T-cell (primary cell): ENCODE measurements around the gene ZNF239. TPM values are rescaled to one million over a fixed set of nuclear protein-coding genes. Genes with fewer than 3 reads are reported as not detected.
"Not testable (repeated sequence)": the region's sequence is repeated elsewhere in the genome, so short reads cannot be mapped to it uniquely, and the experiment has no call there.

Source experiments
- ATAC-seq, 4 experiments: fragments of 200-7000 bp in 3 of 4; fragments of 150-1000 bp in 1 of 4; cut with Tn5 transposase; replicated peaks in 1 of 4; 1 replicate in 3 of 4; 2 replicates in 1 of 4; pipeline ENCODE4 v1.10.0; 2021; ENCODE audit warnings: moderate library complexity in 3 of 4, mild to moderate bottlenecking in 2 of 4, moderate number of reproducible peaks in 1 of 4
- CTCF ChIA-PET, 2 donors: fragments of 300-600 bp; sonication (Branson Sonifier 250); formaldehyde crosslinking; loops; one replicate each; lab custom pipeline; 2022; ENCODE audit warnings: antibody characterized with exemption in 2 of 2; lab: Charles Lee
- POLR2A ChIA-PET, 2 donors: fragments of 300-600 bp; sonication (Branson Sonifier 250); formaldehyde crosslinking; loops; one replicate each; lab custom pipeline; 2022; ENCODE audit warnings: antibody characterized with exemption in 2 of 2; lab: Charles Lee
- DNase-seq, 35 experiments: peaks; one replicate each; pipeline versions ENCODE4 v3.0.0 to v3.0.0-alpha.2; 2013 to 2023
- H3K27ac ChIP-seq: one replicate; pipeline ENCODE4 v1.5.1; 2013; ENCODE audit warnings: low read length
- H3K27me3 ChIP-seq, 2 experiments: replicated peaks in 1 of 2; 1 replicate in 1 of 2; 2 replicates in 1 of 2; pipeline versions ENCODE4 v1.6.1 to v1.7.0; 2013; ENCODE audit warnings: low read length in 1 of 2, mixed read lengths in 1 of 2; ENCODE audit not compliant: control insufficient read depth in 2 of 2, insufficient read depth in 2 of 2; ENCODE audit errors: extremely low read depth in 1 of 2
- H3K36me3 ChIP-seq, 2 donors: 1 replicate in 1 of 2; 2 replicates in 1 of 2; pipeline versions ENCODE4 v1.6.1 to v1.7.0; 2013; ENCODE audit warnings: low read length in 1 of 2; ENCODE audit not compliant: control insufficient read depth in 2 of 2, insufficient read depth in 1 of 2; ENCODE audit errors: extremely low read depth in 1 of 2
- H3K4me1 ChIP-seq, 2 experiments: 1 replicate in 1 of 2; 2 replicates in 1 of 2; pipeline versions ENCODE4 v1.6.1 to v1.7.0; 2013; ENCODE audit warnings: low read length in 2 of 2, mixed read lengths in 1 of 2; ENCODE audit not compliant: insufficient read depth in 2 of 2, control insufficient read depth in 1 of 2; ENCODE audit errors: extremely low read depth in 1 of 2
- H3K4me3 ChIP-seq, 2 donors: 1 replicate in 1 of 2; 2 replicates in 1 of 2; pipeline versions ENCODE4 v1.5.1 to v1.7.0; 2013; ENCODE audit warnings: mild to moderate bottlenecking in 2 of 2, low read length in 1 of 2, moderate library complexity in 1 of 2; ENCODE audit not compliant: control insufficient read depth in 1 of 2; ENCODE audit errors: extremely low read depth in 1 of 2
- H3K9me3 ChIP-seq: 2 replicates; pipeline ENCODE4 v1.7.0; 2013
- H3K27ac Mint-ChIP-seq, 2 donors: one replicate each; pipeline ENCODE4 v1.8.0; 2020 to 2021; ENCODE audit warnings: mild to moderate bottlenecking in 2 of 2, mixed read lengths in 2 of 2
- H3K27me3 Mint-ChIP-seq, 2 donors: one replicate each; pipeline ENCODE4 v1.8.0; 2021 to 2022; ENCODE audit warnings: mixed read lengths in 2 of 2
- H3K36me3 Mint-ChIP-seq: one replicate; pipeline ENCODE4 v1.8.0; 2021; ENCODE audit warnings: mixed read lengths
- H3K4me1 Mint-ChIP-seq, 3 donors: one replicate each; pipeline ENCODE4 v1.8.0; 2020 to 2022; ENCODE audit warnings: mixed read lengths in 3 of 3, mild to moderate bottlenecking in 1 of 3
- H3K4me3 Mint-ChIP-seq, 3 donors: one replicate each; pipeline ENCODE4 v1.8.0; 2020 to 2022; ENCODE audit warnings: mild to moderate bottlenecking in 3 of 3, mixed read lengths in 3 of 3, moderate library complexity in 3 of 3
- H3K9me3 Mint-ChIP-seq, 3 donors: one replicate each; pipeline ENCODE4 v1.8.0; 2020 to 2022; ENCODE audit warnings: mixed read lengths in 3 of 3
- WGBS: methylation state at CpG from one replicate; pipeline ENCODE4 v1.1.5; 2013; ENCODE audit warnings: missing lambda C conversion rate; ENCODE audit not compliant: insufficient coverage; 5-methylcytosine and 5-hydroxymethylcytosine counted together
- total RNA-seq, 35 experiments: library from RNA in 6 of 35; stranded (reverse) in 6 of 35; fragments of 120-200 nt in 1 of 35; gene quantifications; one replicate each; pipeline versions ENCODE4 v1.2.1 to v1.2.4 and lab custom pipeline; 2013 to 2026

The ZNF239 gene
- total RNA-seq, 5 donors from 2014 or later (not counting 1 experiment from before 2014, with no cell fraction given) = 1.6 to 6.4 (median 4.9) TPM

DNA sequence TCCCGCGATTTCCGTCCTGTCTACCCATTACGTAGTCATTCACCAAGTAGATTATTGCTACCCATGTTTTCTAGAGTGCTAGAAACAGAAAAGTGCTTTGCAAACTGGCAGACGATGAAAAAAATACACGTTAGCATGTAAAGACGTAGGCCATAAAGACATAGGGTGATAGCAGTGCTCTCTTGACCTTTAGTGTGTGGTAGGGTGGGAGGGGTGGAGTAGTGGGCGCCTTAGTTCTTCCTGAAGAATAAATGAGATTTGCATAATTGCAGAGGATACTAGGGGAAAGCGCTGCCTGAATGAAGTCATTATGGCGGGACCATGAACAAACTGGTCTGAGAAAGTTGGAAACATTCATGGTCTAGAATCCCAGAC lies 32.8 kb upstream of the ZNF239 start:
- Histone ChIP-seq H3K4me1 (peaks cover 5 to 21% of the 10 kb centered on the region in 2 experiments), H3K27ac (no peak overlapping the region), H3K4me3 (peak overlapping the region; percentile 76 to 81), H3K27me3 (no peaks in the 10 kb centered on the region), H3K9me3 (no peaks in the 10 kb centered on the region), H3K36me3 (peaks cover 0 to 10% of the 10 kb centered on the region in 2 donors)
- no peak for DNase-seq
- peaks cover 33 to 42% (median 39%) of the 10 kb centered on the region in 3 donors for H3K4me1 Mint-ChIP-seq
- peaks cover 0 to 2% (median 0%) of the 10 kb centered on the region in 3 donors for H3K9me3 Mint-ChIP-seq
- H3K27me3 Mint-ChIP-seq = no peaks in the 10 kb centered on the region
- peaks cover 40% of the 10 kb centered on the region for H3K36me3 Mint-ChIP-seq
- peak overlapping the region; percentile 36 to 66 for H3K27ac Mint-ChIP-seq
- POLR2A ChIA-PET = interaction anchor here in 1 of 2 donors (0.5 kb wide), 1 partner anchor 436 kb away, joined by 7 read pairs; no protein-coding TSS in a partner anchor
- ATAC-seq = no peak
- peak overlapping the region; percentile 82 to 85 (median 84) for H3K4me3 Mint-ChIP-seq
- WGBS = 93% methylated on average over 10 of the region's 10 CpGs
- CTCF ChIA-PET = interaction anchor here in 1 of 2 donors (1.2 kb wide), 1 partner anchor 83 kb away, joined by 3 read pairs; no protein-coding TSS in a partner anchor

DNA sequence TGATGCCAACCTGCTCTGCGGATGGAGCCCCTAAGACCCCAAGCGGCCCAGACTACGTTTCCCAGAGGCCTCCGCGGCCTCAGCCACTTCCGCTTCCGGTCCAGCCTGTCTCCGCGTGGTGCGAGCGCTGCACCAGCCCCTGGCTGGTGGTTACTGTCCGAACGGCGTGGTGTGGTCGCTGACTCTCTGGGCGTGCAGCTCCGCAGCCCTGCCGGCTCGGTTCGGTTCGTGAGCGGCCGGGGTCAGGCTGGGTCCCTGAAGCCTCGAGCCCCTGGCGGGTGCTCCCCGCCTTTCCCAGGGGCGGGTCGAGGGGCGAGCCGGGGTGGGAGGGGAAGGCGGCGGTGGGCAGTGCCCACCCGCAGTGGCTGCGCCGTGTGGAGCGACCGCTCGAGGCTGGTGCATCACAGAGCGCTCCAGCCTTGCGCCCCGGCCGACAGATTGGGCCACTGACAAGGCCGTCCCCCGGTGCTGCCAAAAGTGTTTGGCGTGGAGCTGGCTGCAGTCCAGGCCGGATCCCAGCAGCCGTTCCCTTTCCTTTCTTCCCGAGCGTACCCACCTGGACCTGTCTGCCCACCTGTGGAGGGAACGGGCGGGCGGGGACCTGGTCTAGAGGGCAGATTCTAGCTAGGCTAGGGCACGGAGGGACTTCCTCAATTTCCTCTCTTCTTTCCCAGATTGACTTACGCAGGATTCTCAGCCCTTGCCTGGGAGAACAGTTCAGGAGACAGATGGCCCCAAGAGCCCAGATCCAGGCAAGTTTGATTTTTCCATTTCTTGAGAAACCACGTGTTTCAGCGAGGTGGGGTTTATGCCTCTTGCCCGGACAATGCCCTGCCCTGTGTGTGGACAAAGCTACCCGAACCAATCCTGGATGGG lies 32.1 kb upstream of the ZNF239 start, which contains the start of gene ZNF485:
Gene ZNF485 (plus strand): TSS at position 116 of the 876 bp plus-strand sequence. CDS start 613 bp downstream, at position 729.
- H3K4me3 Mint-ChIP-seq = peak within 1 kb of the TSS; percentile 82 to 85 (median 84)

DNA sequence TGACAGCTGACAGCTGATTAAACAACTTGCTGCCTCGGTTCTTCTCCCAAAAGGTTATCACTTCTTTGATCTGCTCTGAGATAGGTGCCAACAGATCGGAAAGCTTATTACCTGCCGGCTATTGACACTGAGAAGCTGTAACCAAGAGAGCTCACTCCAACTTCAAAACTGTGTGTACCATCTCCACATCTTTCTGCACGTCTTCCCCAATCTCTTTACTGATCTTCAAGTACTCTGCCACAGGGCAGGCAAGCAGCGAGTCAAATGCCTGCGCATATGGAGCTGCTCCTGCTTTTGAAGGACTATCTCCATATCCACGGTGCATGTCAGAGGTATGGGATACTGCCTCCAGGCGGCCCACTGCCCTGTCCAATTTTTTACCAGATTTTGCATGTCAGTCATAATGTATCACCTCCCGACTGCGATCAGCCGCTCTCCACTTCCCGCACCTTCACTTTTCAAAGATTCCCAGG lies 31.5 kb upstream of the ZNF239 start:
- H3K27me3 Mint-ChIP-seq = no peaks in the 10 kb centered on the region
- CTCF ChIA-PET = no interaction called here
- no peaks in the 10 kb centered on the region for H3K9me3 Mint-ChIP-seq
- POLR2A ChIA-PET = no interaction called here
- H3K27me3 ChIP-seq = no peaks in the 10 kb centered on the region
- H3K4me3 Mint-ChIP-seq = peak overlapping the region; percentile 82 to 85 (median 84)
- H3K4me3 ChIP-seq = peak overlapping the region; percentile 76 to 81
- H3K27ac Mint-ChIP-seq = peak overlapping the region; percentile 63 to 86
- no peaks in the 10 kb centered on the region for H3K9me3 ChIP-seq
- ATAC-seq = peak in 3 of 4 experiments; percentile 22 to 26 (median 25)
- H3K36me3 Mint-ChIP-seq = peaks cover 29% of the 10 kb centered on the region
- H3K4me1 ChIP-seq = peaks cover 5 to 21% of the 10 kb centered on the region in 2 experiments
- DNase-seq = peak in 1 of 35 experiments; percentile 3
- H3K36me3 ChIP-seq = peaks cover 0 to 3% of the 10 kb centered on the region in 2 donors
- H3K4me1 Mint-ChIP-seq = peaks cover 33 to 42% (median 39%) of the 10 kb centered on the region in 3 donors
- 65% methylated on average over 11 of the region's 12 CpGs for WGBS
- peak overlapping the region; percentile 31 for H3K27ac ChIP-seq

More for the DNA sequence above, 32.1 kb upstream of the ZNF239 start, which contains the start of gene ZNF485:
- POLR2A ChIA-PET = interaction anchor here in 1 of 2 donors (0.5 kb wide), 1 partner anchor 435 kb away, joined by 7 read pairs; no protein-coding TSS in a partner anchor
- Mint-ChIP-seq H3K27me3 (no peaks in the 10 kb centered on the region), H3K27ac (peak within 1 kb of the TSS; percentile 63 to 86), H3K9me3 (no peaks in the 10 kb centered on the region), H3K36me3 (peaks cover 34% of the 10 kb centered on the region), H3K4me1 (peaks cover 33 to 42% (median 39%) of the 10 kb centered on the region in 3 donors)
- ATAC-seq (peak; percentile 87 to 97 (median 94)), DNase-seq (peak in 34 of 35 experiments; percentile 24 to 70 (median 52))
- Histone ChIP-seq H3K4me1 (peaks cover 5 to 21% of the 10 kb centered on the region in 2 experiments), H3K4me3 (peak within 1 kb of the TSS; percentile 76 to 81), H3K36me3 (peaks cover 0 to 9% of the 10 kb centered on the region in 2 donors), H3K9me3 (no peaks in the 10 kb centered on the region), H3K27ac (peak within 1 kb of the TSS; percentile 31), H3K27me3 (no peaks in the 10 kb centered on the region)
- CTCF ChIA-PET = interaction anchor here in 1 of 2 donors (1.2 kb wide), 1 partner anchor 84 kb away, joined by 3 read pairs; no protein-coding TSS in a partner anchor
- WGBS = 7% methylated on average over 52 of the region's 58 CpGs

- POLR2A ChIA-PET, DNase-seq, CTCF ChIA-PET, H3K4me3 Mint-ChIP-seq, H3K27ac ChIP-seq, H3K27ac Mint-ChIP-seq, H3K9me3 Mint-ChIP-seq, H3K36me3 ChIP-seq, H3K27me3 Mint-ChIP-seq, H3K9me3 ChIP-seq, ATAC-seq, H3K4me3 ChIP-seq, H3K27me3 ChIP-seq, H3K36me3 Mint-ChIP-seq: not testable (repeated sequence)
- WGBS = 93% methylated on average over 2 of the region's 6 CpGs
- peaks cover 12 to 16% (median 14%) of the 10 kb centered on the region in 3 donors for H3K4me1 Mint-ChIP-seq
- peaks cover under 1 to 14% of the 10 kb centered on the region in 2 experiments for H3K4me1 ChIP-seq
Observed at GRCh38 chr10:43601576-43601975, 27.2 kb upstream of the ZNF239 start.

- H3K9me3 ChIP-seq = no peaks in the 10 kb centered on the region
- peaks cover 17 to 29% of the 10 kb centered on the region in 2 experiments for H3K4me1 ChIP-seq
- Mint-ChIP-seq H3K4me1 (peaks cover 27 to 31% (median 29%) of the 10 kb centered on the region in 3 donors), H3K36me3 (no peaks in the 10 kb centered on the region), H3K9me3 (no peaks in the 10 kb centered on the region), H3K27me3 (no peaks in the 10 kb centered on the region), H3K4me3 (no peak overlapping the region), H3K27ac (peak overlapping the region in 1 of 2 donors; percentile 15)
- no peak overlapping the region for H3K27ac ChIP-seq
- no CpG with 5 or more reads among the region's 2 CpGs for WGBS
- no peak overlapping the region for H3K4me3 ChIP-seq
- no peaks in the 10 kb centered on the region for H3K27me3 ChIP-seq
- no peak for DNase-seq
- ChIA-PET POLR2A (no interaction called here), CTCF (interaction anchor here in 1 of 2 donors (0.6 kb wide), 1 partner anchor 20 kb away, joined by 3 read pairs; no protein-coding TSS in a partner anchor)
- ATAC-seq = no peak
- H3K36me3 ChIP-seq = no peaks in the 10 kb centered on the region
Observed at GRCh38 chr10:43599333-43599732, 24.9 kb upstream of the ZNF239 start.

DNA sequence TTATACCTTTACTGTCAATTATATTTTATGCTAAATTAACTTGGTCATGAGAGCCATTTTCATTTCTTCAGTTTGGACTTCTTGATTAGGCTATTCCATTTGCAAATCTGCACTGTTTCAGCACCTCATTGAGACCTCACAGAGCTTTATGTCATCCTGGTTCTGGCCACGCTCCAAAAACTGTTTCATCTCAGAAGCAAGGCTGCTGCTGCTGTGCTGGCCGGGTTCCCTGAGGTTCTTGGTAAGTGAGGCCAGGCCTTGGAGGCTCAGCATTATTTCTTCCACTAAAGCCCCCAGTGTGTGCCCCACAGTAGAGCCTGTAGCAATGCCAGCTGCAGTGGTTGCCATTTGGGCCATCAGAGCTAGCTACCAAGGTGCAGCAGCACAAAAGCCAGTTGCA lies 24.0 kb upstream of the ZNF239 start:
- ATAC-seq (no peak), DNase-seq (no peak)
- H3K4me3 ChIP-seq = no peak overlapping the region
- no peaks in the 10 kb centered on the region for H3K36me3 ChIP-seq
- no peaks in the 10 kb centered on the region for H3K27me3 ChIP-seq
- peaks cover 17 to 32% of the 10 kb centered on the region in 2 experiments for H3K4me1 ChIP-seq
- POLR2A ChIA-PET = no interaction called here
- H3K27me3 Mint-ChIP-seq = no peaks in the 10 kb centered on the region
- H3K9me3 Mint-ChIP-seq = no peaks in the 10 kb centered on the region
- no peaks in the 10 kb centered on the region for H3K9me3 ChIP-seq
- H3K4me3 Mint-ChIP-seq = no peak overlapping the region
- no peaks in the 10 kb centered on the region for H3K36me3 Mint-ChIP-seq
- no peak overlapping the region for H3K27ac ChIP-seq
- H3K27ac Mint-ChIP-seq = no peak overlapping the region
- CTCF ChIA-PET = no interaction called here
- WGBS = 79% methylated on average over 2 of the region's 2 CpGs
- peaks cover 28 to 35% (median 34%) of the 10 kb centered on the region in 3 donors for H3K4me1 Mint-ChIP-seq
